ENCODE results near the gene PIGU. TPM values are rescaled to one million over a fixed set of nuclear protein-coding genes. Genes with fewer than 3 reads are reported as not detected.

PIGU gene
- total RNA-seq, 1 experiment from 2014 or later, result 32.8 TPM

- Mint-ChIP-seq H3K27me3 (ENCODE audit: low read depth) (no peaks in the 10 kb centered on the region), H3K27ac (no peak overlapping the region)
- no peak overlapping the region for H3K4me2 ChIP-seq (ENCODE audit: insufficient read depth, insufficient read length, low read length)
These were observed 103.2 kb downstream of the PIGU start for GRCh38 chr20:34573541-34574300.

More at GRCh38 chr20:34573541-34574300, 103.2 kb downstream of the PIGU start:
- Histone ChIP-seq H4K5ac (ENCODE audit: insufficient read length, low read depth, low read length) (no peak overlapping the region), H3K9me3 (ENCODE audit: control insufficient read depth, low read depth, low read length) (no peaks in the 10 kb centered on the region), H3K56ac (ENCODE audit: insufficient read length, low read depth, low read length) (no peak overlapping the region), H3K23ac (ENCODE audit: insufficient read length, low read depth, low read length) (no peak overlapping the region), H3K4ac (ENCODE audit: low read depth, low read length) (no peak overlapping the region), H3K23me2 (ENCODE audit: insufficient read length, low read depth, low read length, poor library complexity, severe bottlenecking) (no peaks in the 10 kb centered on the region), H2BK5ac (ENCODE audit: insufficient read length, low read length) (no peak overlapping the region), H3K9ac (ENCODE audit: extremely low read depth, insufficient read length, low read length) (no peak overlapping the region), H2BK120ac (ENCODE audit: low read depth, low read length, poor library complexity, severe bottlenecking) (no peak overlapping the region), H2BK20ac (ENCODE audit: low read depth, low read length, poor library complexity, severe bottlenecking) (no peak overlapping the region), H3K14ac (ENCODE audit: insufficient read depth, low read length) (no peak overlapping the region), H4K20me1 (ENCODE audit: control insufficient read depth, insufficient read depth, insufficient read length) (no peaks in the 10 kb centered on the region), H3K79me1 (ENCODE audit: insufficient read depth, low read depth, low read length, poor library complexity, severe bottlenecking) (no peaks in the 10 kb centered on the region), H3K79me2 (ENCODE audit: insufficient read depth, low read length) (no peaks in the 10 kb centered on the region), H2AFZ (ENCODE audit: low read length) (no peak overlapping the region), H3K27me3 (ENCODE audit: insufficient read depth, low read length) (no peaks in the 10 kb centered on the region), H2BK12ac (ENCODE audit: insufficient read length, low read depth, low read length) (no peak overlapping the region), H3T11ph (ENCODE audit: low read length) (no peak overlapping the region), H2AK5ac (ENCODE audit: insufficient read length, low read length) (no peak overlapping the region), H4K91ac (ENCODE audit: insufficient read length, low read depth, low read length) (no peak overlapping the region), H4K8ac (replicated peaks; ENCODE audit: insufficient read length, low read depth, low read length) (no peak overlapping the region), H2BK15ac (ENCODE audit: low read depth, low read length) (no peak overlapping the region), H3K18ac (ENCODE audit: insufficient read length, low read depth, low read length) (no peak overlapping the region), H3K27ac (ENCODE audit: insufficient read length, low read depth, low read length) (no peak overlapping the region), H3K4me1 (ENCODE audit: insufficient read depth, low read length) (no peaks in the 10 kb centered on the region)
- peaks cover 7 to 25% (median 13%) of the 10 kb centered on the region in 3 experiments; a peak in 5 of 7 replicates for H3K36me3 Mint-ChIP-seq (ENCODE audit: insufficient read depth in 1 of 3, low read depth in 3 of 3)
- no peak for TF ChIP-seq CTCF (conservative IDR thresholded peaks at IDR 0.05)
- H3K4me3 Mint-ChIP-seq, result no peak overlapping the region
- H3K9me3 Mint-ChIP-seq, result no peaks in the 10 kb centered on the region
- H3K4me1 Mint-ChIP-seq, result peaks cover 5 to 12% of the 10 kb centered on the region in 2 experiments; a peak in 3 of 4 replicates
- WGBS (ENCODE audit: extremely low coverage, insufficient read length, low lambda C conversion rate), result no CpG with 5 or more reads among the region's 7 CpGs
- DNase-seq, result no peak
